Fibroblast of the conjunctiva (primary cell): Measurements from ENCODE around the gene MLC1.

Experiments used
- DNase-seq: peaks from one replicate; pipeline ENCODE4 v3.0.0-alpha.2; 2010; ENCODE audit warnings: low read depth

Gene MLC1

DNA sequence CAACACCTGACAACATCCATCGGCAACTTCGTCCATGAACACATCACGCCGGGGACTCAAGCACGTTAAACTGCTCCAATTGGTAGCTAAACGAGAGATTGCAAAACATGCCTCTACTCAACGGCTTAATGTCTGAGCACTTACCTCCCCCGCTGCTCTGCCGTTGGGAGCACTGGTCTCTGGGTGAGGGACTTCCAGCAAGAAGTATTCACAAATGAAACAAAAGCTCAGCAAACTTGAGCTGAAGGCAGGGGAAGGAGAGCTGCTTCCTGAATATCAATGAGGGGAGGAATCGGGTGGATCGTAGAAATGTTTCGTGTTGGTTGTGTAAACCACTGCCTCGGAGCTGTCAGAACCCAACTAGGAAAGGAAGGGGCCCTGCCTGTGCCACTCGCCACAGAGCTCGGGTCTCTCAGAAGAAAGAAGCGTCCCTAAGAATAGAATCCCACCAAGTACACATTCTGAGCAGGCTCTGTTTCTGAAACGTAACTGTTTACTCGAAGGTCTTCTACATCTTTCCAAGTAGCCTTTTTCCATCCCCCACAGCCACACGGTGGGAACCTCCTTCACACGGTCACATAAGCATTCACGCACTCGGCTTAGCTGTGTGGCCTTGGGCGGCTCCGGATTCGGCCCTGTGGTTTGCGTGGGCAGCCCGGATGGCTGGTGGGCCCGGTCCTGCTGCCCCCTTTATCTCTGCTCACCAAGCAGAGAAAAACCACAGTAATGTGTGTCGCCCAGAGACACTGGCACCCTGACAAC, at the start of gene MLC1:
Gene MLC1, minus strand, starts transcription at position 216 of the 762 bp plus-strand sequence. CDS start 524 bp downstream, outside the sequence.
- no peak for DNase-seq

DNA sequence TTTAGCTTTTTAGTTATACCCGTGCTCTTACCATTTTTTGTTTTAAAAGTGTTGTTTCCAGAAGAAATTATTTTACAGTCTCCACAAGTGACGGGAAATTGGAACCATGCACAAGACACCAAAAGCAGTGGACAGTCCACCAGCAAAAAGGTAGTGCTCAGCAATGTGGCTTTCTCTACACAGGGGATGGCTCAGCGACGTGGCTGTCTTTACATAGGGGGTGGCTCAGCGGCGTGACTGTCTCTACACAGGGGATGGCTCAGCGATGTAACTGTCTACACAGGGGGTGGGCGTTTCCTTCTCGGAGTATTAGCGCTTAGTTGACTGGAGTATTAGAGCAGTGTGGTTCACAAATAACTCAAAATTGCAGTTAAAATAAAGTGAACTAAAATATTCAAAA, 49.3 kb upstream of the MLC1 start:
- no peak for DNase-seq

DNA sequence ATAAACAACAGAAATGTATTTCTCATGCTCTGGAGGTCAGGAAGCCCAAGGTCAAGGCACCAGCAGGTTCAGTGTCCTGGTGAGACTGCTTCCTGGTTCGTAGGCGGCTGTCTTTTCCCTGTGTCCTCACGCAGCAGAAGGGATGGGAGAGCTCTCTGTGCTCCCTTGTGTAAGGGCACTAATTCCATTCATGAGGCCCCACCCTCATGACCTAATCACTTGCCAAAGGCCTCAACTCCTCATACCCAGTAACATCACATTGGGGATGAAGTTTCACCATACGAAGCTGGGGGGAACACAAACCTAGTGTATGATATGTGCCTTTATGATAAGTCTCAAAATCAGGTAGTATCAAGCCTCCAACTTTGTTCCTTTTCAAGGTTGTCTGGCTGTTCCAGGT, 46.7 kb upstream of the MLC1 start:
- DNase-seq = no peak

DNA sequence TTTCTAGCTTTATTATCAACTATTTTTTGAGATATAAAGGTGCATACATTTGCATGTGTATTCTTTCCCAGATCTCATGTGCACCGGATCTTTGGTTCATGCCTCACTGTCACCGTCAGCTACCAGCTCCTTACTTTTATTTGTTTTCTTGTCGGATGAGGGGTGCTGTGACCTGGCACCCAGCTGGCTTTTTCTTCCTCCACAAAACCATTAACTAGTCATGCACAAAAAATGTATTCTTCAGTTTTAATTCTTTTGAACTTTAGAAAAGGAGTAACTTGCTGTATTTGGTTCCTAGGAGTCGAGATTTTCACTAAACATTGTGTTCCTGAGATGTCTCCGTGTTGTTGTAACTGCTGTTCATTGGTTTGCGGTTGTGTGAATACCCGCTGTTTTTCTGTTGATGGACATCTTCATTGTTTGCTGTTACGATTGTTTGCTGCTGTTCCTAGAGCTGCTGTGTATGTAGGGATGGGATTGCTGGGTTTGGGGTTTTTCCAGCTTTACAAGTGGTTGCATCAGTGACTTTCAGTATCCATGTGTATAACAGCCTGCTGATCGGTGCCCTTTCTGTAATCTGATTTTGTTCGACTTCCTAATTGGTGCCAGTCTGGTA, 44.0 kb upstream of the MLC1 start:
- peak; percentile 53 for DNase-seq

DNA sequence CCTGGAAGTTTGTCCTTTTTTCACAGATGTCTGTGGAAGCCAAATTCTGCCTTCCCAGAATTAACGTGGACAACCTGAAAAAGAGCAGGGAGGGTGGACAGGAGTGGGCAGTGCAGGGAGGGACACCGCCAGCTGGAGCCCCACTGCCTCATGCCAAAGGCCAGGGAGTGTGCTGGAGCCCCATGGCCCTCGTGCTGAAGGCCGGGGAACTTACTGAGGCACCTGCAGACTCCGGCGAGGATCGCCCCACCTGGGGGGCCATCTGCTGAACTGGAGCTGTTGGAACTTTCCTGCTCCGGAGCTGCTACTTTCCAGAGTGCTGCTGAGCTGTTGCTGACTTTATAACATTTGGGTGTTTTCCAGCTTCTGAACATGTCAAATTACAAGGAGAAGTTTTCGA, 39.8 kb upstream of the MLC1 start:
- DNase-seq = no peak

DNA sequence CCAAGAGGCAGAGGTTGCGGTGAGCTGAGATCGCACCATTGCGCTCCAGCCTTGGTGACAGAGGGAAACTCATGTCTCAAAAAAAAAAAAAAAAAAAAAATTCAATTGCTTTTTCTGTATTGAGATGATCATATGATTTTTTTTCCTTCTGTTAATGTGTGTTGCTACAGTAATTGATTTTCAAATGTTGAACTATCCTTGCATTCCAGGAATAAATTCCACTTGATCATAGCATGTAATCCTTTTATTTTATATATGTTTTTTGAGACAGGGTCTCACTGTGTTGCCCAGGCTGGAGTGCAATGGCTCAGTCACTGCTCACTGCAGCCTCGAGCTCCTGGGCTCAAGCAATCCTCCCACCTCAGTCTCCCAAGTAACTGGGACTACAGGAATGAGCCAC, 37.9 kb upstream of the MLC1 start:
- no peak for DNase-seq

DNA sequence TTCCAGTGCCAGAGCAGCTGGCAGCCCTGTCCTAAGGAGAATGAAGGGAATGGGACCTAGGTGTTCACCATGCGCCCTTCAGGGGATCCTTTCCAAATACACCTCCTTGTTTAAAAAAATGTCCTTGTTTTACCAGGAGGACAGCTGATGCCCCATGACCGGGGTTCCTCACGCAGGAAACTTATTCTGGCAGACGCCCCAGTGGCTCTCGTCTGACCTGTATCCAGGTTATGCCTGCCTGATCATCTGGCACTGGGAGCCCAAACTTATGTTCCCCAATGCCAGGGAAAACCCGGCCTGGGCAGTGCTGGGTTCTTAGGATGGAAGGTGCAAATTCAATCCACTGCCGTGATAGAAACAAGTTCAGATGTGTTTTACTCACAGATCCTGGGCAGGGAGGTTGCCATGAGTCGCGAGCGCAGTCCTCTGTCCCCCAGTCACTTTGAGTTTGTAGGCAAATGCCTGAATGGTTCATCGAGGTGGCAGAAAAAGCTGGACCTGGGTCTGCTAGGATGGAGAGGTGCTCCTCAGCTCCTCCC, 36.0 kb upstream of the MLC1 start:
- DNase-seq = no peak

DNA sequence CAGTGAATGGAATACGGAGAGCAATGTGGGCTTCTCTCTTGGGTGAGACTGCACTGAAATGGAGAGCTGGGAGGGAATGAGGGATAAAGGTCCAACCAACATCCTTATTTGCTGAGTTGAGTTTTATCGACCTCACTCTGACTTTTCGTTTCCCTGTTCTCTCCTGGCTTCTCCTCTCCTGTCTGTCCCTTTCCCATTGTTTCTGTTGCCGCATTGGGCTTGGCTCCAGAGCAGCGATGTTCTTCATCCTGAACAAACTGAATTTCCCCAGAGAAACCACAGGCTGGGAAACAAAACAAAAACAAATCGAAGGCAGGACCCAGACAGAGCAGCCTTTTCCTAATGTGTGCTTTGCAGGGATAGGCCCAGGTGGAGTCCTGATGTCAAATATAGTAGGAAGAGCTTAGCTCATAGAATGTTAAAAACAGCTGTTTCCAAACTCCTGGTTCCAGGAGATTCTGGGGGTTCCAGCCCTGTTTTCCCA, 34.6 kb upstream of the MLC1 start:
- no peak for DNase-seq

DNA sequence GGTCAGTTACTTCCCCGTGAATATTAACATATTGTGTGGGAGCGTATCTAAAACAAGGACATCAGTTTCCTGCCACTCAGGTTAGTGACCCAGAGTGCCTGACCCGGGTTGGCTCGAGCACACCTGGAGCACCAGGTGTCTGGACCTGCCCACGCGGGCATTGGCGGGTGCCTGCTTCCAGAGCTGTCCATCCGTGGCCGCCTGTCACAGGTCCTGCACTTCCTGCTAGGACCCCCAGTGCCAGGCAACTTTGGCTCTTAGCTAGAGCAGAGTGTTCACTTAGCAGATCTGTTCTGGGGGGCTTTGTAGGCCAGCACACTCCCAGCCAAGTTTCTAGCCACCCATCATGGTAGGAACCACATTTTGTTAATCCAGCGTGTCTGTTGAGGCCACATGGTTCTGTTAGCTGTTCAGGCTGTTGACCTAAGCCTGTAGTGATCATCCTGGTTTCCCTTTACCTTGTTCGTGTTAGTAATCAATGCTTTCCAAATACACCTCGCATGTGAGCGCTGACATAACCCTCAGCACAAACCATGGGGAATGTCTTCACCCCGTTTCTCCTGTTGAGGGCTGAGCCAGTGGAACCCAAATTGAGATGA, 34.0 kb upstream of the MLC1 start:
- DNase-seq = no peak

DNA sequence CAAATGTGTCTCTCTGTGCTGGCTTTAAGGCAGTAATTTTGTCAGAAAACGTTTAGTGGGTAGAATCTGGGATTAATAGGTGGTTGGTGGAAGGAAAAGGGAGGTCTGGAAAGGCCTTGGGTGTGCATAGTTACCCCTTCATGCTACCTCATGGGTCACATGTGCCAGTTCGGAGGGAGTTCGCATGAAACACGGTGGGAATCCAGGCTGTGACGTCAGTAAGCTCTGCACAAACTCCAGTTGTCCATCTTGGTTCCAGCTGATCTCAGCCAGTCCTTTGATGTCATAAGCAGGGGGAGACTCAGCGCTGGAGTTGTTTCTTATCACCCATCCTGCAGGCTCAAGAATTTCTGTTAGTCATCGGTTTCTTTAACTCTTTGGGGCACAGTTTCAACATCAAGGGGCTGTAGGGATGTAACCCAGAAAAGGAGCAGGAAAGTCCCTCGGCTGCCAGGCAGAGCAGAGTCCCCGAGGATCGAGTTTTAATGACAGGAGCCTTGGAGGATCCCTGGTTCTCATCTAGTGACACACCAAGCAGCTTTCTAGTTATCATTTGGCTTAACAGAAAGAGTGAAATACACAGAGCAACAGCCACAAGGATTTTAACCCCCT, 33.4 kb upstream of the MLC1 start:
- peak; percentile 37 for DNase-seq

DNA sequence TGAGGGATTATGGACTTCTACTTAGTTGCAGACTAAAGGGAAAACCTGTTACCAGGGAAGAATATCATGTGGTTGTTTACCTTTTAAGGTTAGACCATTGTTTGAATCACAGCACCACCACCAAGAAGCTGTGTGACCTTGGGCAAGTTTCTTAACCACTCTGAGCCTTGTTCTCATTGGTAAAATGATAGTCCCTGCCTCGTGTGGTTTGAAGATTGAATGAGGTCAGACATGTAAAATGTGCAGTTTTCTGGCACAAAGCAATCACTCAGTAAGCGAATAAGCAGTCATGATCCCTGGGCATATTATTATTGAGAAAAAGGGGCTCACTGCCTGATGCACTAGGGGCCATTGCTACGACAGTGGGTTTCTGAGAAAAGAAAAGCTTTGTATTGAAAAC, 32.9 kb upstream of the MLC1 start:
- DNase-seq = no peak

DNA sequence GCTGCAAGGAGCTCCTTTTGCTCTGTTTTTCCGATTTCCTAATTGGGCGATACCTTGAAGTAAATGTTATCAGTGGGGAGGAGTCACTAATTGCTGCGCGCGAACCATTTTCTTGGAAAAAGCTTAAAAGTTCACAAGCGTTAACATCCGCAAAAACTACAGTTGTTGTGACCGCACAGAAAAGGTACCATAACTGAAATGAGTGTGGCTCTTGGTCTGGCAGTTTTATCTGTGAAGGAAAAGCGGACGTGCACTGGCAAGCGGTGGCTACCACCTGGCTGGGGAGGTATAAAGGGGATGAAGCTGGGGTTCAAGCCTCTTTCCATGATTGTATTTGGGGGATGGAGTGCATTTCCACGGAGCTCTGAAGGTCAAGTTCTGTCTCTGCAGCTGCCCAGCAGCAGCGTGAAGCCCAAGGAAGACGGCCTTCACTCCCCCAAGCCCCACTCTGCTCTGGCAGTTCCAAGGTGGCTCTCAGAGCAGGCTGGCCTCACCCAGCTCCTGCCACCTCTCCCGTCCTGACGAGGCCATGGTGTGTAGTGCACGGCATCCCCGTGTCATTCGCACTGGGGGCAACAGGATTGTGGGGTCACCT, 32.0 kb upstream of the MLC1 start:
- DNase-seq = no peak

DNA sequence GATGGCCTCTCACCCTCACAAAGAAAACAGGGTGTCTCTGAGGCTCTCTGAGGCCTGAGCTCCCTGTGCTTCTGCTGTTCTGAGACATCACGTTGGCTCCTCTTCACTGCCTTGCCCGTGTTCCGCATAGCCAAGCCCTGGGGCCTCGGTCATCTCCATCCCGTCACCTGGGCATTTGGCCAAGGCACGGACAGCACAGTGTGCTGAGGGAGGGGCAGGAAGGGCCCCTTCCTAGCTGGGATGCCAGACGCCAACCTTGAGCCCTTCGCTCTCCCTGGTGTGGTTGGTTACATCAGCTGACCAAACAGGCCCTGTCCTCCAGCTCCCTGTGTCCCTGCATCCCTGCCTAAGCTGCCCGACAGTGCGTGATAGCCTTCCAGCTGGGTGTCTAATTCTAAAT, 30.5 kb upstream of the MLC1 start:
- no peak for DNase-seq

DNA sequence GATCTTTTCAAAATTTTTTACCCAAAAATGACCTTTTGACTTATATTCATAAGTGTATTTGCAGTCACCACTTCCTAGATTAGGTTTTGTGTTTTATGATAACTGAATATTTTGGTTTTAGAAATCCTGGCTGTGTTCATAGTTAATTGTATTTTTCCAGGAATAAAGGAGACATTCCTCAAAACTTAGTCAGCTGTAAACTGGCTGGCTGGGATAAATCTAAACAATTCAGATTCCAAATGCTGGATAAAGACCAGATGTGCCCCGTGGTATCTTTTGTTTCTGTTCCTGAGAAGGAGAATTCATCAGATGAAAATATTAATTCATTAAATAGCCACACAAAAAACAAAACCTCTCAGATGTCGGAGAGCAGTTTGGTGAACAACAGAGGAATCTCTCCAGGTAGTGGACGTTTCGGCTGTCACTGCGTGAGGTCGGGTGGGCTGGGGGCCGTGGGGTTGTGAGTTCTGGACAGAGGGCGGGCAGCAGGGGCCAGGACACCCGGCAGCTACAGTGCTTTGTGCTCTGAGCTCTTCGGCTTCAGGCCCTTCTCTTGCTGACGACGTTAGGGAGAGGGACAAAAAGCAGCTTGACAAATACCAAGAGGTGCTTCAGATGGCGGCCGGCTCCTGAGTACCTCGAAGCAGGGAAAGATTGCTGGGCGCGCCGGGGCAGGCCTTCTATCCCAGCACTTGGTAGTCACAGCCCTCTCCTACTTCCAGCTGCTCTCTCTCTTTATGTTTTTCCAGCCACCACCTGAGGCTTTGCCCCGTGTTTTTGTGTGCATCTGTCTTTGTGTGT, 29.2 kb upstream of the MLC1 start:
- peak; percentile 35 for DNase-seq

DNA sequence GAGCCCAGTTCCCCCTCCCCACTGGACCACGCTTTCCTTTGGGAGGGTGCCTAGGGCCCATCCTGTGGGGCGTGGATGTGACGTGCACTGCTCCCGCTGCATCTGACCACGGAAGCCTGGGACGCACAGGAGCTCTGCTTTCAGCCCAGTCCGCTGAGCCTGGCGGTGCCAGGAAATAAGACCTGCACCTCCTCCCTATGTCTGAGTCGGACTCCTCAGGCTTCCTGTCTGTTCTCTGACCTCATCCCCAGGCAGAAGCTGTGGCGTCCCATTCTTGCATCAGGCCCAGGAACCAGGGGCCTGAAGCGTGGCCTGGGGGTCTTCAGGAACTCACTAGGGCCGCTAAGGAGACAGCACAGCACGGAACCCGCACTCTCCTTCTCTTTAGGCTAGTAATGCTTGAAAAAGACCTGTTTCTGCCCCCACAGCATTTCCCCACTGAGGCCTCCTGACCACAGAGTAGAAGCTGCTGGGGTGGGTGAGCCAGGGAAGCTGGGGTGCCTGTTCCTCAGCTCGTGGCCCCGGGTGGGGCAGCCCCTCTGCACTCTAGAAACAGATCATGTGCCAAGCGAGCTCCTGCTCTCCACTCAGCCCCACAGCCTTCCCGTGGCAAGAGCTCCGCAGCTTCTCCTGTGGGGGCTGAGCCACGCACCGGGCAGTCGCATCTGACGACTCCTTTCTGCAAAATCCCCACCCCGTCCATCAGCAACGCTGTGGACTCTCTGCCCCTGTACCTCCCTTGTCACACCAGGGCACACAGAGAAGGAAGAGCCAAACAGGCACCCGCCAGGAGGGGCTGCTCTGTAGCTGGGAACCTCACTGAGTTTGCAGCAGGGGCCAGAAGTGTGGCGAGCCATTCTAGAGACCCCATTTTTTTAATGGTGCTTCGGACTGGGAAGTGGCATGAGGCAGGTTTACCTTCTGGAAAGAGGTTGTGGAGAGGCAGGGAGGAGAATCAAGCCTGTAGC, 27.2 kb upstream of the MLC1 start:
- DNase-seq = peak; percentile 26

DNA sequence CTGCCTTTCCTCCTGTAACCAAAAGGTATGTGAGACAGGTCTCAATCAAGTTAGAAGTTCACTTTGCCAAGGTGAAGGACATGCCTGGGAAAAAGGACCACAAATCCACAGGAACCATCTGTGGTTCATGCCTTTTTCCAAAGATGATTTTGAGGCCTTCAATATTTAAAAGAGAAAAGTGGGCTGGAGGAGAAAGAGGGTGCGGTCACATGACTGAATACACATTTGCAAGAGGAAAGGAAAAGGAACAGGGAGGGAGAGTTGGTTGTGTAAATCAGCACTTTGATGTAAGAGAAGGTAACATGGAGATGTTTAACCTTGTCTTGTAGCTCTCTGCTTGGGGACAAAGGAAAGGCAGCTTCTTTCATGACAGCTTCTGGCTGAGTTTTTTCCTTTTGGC, 25.8 kb upstream of the MLC1 start:
- DNase-seq = no peak

DNA sequence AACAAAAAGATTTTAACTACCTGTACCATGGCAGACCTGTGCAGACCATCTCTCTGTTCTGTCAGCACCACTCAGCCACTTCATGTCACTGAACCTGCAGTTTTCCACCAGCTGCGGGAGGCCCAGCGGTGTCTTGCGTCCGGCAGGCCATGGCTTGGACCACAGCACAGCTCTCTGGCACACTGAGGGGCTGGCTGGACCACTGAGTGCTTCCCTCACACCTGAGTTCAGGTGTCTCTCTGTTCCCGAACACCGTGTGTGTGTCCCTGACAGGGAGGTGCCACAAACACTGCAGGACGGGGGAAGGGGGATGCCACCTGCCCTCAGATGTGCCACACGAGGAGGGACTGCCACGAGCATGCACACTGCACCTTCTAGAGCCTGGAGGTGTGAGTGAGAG, 22.3 kb upstream of the MLC1 start:
- no peak for DNase-seq

DNA sequence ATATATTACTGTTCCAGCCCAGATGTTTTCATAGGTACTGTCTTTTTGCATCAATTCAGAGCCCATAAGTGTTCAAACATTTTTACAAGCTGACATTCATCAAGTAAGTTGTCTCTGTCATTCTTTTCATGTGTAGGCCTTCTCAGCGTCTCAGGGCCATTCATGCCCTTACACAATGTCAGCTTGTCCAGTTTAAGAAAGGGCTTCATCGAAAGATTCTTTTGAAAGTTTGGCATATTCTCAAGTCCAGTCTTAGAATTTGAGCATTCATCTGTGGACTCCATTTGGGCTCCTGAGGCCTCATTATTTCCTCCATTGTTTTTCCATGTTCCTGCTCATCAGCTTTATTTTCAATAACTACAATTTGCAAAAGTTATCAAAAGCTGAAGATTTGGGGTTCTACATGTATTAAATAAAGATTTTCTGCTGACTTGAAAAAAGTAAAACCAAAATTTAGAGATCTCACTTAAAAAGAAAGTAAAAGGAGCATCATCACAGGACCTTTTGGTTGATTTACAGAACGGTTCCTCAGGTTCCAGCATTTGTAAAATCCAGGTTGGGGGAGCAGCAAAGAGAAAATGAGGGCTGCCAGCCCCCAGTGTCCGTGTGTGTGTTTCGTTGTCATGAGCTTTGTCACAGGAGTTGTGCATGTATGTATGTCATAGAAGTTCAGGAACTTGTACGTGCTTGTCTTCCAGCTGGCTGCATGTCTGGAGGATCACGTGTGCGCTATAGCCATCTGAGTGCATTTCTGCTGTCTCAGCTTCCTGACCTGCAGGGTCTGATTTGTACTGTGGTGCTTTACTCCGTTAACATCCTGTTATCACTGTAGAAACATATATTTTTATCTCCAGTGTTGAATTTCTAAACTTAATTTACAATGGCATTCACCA, 20.2 kb upstream of the MLC1 start:
- DNase-seq = no peak

DNA sequence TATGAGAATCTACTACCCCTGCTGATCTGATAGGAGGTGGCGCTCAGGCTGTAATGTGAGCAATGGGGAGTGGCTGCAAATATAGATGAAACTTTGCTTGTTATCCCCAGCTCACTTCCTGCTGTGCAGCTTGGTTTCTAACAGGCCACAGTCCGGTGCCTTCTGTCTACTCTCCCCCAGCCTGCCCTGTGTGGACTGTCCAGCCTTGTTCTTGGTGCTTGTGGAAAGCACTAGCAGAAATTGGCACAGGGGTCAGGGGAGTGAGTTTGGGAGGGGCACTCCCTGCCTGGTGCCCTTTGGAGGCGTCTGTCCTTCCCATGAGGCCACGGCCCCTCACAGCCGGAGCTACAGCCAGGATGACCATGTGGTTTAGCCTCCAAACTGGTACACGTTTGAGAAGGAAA, 18.9 kb upstream of the MLC1 start:
- no peak for DNase-seq
